ENCODE results near the gene PTTG1IP. TPM values are rescaled to one million over a fixed set of nuclear protein-coding genes. Genes with fewer than 3 reads are reported as not detected.
A peak's percentile ranks its signal among the peaks of the same experiment; 100 is the strongest.

Gene PTTG1IP
- total and polyA plus RNA-seq, 2 of the 13 experiments (the other 11 are each of a cell fraction or from before 2014, with no cell fraction given): 161 to 700 TPM

DNA sequence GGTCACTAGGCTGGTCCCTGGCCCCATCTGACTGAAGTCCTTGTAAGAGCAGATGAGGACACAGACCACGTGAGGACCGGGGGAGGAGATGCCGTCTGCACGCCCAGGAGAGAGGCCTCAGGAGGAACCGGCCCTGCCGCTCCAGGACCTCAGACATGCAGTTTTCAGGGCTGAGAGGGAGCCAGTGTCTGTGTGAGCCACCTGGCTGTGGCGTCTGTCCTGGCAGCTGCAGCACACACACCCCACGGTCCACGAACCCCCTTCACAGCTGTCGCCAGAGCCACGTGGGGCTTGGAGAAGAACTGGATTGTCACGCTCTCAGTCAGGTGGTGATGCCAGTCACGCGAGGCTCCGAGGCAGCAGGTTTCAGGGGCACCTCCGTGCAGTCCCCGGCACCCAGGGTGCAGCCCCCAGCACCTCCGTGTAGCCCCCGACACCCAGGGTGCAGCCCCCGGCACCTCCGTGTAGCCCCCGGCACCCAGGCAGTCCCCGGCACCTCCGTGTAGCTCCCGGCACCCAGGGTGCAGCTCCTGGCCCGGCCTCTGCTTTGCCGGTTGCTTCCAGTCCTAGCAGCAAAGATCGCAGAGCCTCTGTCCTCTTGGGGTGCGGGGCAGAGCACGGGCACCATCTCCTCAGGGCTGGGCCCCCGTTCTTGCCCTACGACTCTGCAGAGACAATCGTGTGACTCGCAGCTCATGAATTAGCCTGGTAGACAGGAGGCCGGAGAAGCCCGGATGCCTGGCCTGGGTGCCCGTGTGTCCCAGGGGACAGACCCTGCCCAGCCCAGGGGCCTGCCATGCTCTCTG lies 36.6 kb downstream of the PTTG1IP start (continued):
- TF ChIP-seq, protein P1, sequence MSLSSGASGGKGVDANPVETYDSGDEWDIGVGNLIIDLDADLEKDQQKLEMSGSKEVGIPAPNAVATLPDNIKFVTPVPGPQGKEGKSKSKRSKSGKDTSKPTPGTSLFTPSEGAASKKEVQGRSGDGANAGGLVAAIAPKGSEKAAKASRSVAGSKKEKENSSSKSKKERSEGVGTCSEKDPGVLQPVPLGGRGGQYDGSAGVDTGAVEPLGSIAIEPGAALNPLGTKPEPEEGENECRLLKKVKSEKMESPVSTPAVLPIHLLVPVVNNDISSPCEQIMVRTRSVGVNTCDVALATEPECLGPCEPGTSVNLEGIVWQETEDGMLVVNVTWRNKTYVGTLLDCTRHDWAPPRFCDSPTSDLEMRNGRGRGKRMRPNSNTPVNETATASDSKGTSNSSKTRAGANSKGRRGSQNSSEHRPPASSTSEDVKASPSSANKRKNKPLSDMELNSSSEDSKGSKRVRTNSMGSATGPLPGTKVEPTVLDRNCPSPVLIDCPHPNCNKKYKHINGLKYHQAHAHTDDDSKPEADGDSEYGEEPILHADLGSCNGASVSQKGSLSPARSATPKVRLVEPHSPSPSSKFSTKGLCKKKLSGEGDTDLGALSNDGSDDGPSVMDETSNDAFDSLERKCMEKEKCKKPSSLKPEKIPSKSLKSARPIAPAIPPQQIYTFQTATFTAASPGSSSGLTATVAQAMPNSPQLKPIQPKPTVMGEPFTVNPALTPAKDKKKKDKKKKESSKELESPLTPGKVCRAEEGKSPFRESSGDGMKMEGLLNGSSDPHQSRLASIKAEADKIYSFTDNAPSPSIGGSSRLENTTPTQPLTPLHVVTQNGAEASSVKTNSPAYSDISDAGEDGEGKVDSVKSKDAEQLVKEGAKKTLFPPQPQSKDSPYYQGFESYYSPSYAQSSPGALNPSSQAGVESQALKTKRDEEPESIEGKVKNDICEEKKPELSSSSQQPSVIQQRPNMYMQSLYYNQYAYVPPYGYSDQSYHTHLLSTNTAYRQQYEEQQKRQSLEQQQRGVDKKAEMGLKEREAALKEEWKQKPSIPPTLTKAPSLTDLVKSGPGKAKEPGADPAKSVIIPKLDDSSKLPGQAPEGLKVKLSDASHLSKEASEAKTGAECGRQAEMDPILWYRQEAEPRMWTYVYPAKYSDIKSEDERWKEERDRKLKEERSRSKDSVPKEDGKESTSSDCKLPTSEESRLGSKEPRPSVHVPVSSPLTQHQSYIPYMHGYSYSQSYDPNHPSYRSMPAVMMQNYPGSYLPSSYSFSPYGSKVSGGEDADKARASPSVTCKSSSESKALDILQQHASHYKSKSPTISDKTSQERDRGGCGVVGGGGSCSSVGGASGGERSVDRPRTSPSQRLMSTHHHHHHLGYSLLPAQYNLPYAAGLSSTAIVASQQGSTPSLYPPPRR (CRISPR knock-in tag; IDR thresholded peaks at IDR 0.05; ENCODE audit: borderline replicate concordance): peak; percentile 28; the same call in 1 of the 2 replicates
- TF ChIP-seq HIVEP1 (CRISPR knock-in tag; IDR thresholded peaks at IDR 0.05) (no peak; the same call in 1 of the 2 replicates), KAT2B (IDR thresholded peaks at IDR 0.05; ENCODE audit: borderline replicate concordance, low read depth, low read length) (no peak), ZFYVE20 (CRISPR knock-in tag; IDR thresholded peaks at IDR 0.05; ENCODE audit: borderline replicate concordance, low read depth) (0 out of 2 replicates have a peak, but pooled peaks have one; percentile 30), ERF (CRISPR knock-in tag; IDR thresholded peaks at IDR 0.05) (no peak), DPF2 (CRISPR knock-in tag; IDR thresholded peaks at IDR 0.05; ENCODE audit: borderline replicate concordance, low read depth) (no peak), ZSCAN25 (CRISPR knock-in tag; IDR thresholded peaks at IDR 0.05) (0 out of 2 replicates have a peak, but pooled peaks have one; percentile 24), XBP1 (CRISPR knock-in tag; IDR thresholded peaks at IDR 0.05) (no peak), SOX6 (IDR thresholded peaks at IDR 0.05) (no peak), SOX6 (CRISPR knock-in tag; IDR thresholded peaks at IDR 0.05) (0 out of 2 replicates have a peak, but pooled peaks have one; percentile 13), ZFP36L2 (CRISPR knock-in tag; IDR thresholded peaks at IDR 0.05) (no peak), ZFX (CRISPR knock-in tag; IDR thresholded peaks at IDR 0.05; ENCODE audit: low read depth) (peak; percentile 27; the same call in 1 of the 2 replicates), ZNF30 (CRISPR knock-in tag; IDR thresholded peaks at IDR 0.05) (no peak), IRX3 (CRISPR knock-in tag; IDR thresholded peaks at IDR 0.05; ENCODE audit: borderline replicate concordance, low read depth) (no peak), ZNF776 (CRISPR knock-in tag; IDR thresholded peaks at IDR 0.05) (no peak)
- TF ChIP-seq, protein P2, sequence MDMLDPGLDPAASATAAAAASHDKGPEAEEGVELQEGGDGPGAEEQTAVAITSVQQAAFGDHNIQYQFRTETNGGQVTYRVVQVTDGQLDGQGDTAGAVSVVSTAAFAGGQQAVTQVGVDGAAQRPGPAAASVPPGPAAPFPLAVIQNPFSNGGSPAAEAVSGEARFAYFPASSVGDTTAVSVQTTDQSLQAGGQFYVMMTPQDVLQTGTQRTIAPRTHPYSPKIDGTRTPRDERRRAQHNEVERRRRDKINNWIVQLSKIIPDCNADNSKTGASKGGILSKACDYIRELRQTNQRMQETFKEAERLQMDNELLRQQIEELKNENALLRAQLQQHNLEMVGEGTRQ (IDR thresholded peaks at IDR 0.05; ENCODE audit: low read depth, low read length): peak; percentile 60
- TF ChIP-seq, protein P2 (CRISPR knock-in tag; IDR thresholded peaks at IDR 0.05; ENCODE audit: borderline replicate concordance): peak; percentile 79; the same call in 1 of the 2 replicates
- TF ChIP-seq, protein P3, sequence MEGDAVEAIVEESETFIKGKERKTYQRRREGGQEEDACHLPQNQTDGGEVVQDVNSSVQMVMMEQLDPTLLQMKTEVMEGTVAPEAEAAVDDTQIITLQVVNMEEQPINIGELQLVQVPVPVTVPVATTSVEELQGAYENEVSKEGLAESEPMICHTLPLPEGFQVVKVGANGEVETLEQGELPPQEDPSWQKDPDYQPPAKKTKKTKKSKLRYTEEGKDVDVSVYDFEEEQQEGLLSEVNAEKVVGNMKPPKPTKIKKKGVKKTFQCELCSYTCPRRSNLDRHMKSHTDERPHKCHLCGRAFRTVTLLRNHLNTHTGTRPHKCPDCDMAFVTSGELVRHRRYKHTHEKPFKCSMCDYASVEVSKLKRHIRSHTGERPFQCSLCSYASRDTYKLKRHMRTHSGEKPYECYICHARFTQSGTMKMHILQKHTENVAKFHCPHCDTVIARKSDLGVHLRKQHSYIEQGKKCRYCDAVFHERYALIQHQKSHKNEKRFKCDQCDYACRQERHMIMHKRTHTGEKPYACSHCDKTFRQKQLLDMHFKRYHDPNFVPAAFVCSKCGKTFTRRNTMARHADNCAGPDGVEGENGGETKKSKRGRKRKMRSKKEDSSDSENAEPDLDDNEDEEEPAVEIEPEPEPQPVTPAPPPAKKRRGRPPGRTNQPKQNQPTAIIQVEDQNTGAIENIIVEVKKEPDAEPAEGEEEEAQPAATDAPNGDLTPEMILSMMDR (CRISPR knock-in tag; IDR thresholded peaks at IDR 0.05): 0 out of 2 replicates have a peak, but pooled peaks have one; percentile 15
- TF ChIP-seq, protein P4, sequence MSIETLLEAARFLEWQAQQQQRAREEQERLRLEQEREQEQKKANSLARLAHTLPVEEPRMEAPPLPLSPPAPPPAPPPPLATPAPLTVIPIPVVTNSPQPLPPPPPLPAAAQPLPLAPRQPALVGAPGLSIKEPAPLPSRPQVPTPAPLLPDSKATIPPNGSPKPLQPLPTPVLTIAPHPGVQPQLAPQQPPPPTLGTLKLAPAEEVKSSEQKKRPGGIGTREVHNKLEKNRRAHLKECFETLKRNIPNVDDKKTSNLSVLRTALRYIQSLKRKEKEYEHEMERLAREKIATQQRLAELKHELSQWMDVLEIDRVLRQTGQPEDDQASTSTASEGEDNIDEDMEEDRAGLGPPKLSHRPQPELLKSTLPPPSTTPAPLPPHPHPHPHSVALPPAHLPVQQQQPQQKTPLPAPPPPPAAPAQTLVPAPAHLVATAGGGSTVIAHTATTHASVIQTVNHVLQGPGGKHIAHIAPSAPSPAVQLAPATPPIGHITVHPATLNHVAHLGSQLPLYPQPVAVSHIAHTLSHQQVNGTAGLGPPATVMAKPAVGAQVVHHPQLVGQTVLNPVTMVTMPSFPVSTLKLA (IDR thresholded peaks at IDR 0.05): peak; percentile 61

All from HepG2 (cell line).